Lower leg skin (tissue), 4 donors: ENCODE measurements around the gene SOD2. TPM values are rescaled to one million over a fixed set of nuclear protein-coding genes. Genes with fewer than 3 reads are reported as not detected.
"Not testable (repeated sequence)": the region's sequence is repeated elsewhere in the genome, so short reads cannot be mapped to it uniquely, and the experiment has no call there.

Experiments used
- DNase-seq, 2 donors: peaks; one replicate each; pipeline ENCODE4 v3.0.0-alpha.2; 2019; ENCODE audit warnings: low spot score in 2 of 2
- H3K4me3 ChIP-seq: fragments of 200-600 bp; sonication (generic); 2 replicates; pipeline ENCODE4 v1.5.1; 2017; ENCODE audit warnings: mild to moderate bottlenecking, low read depth; ENCODE audit not compliant: poor library complexity, severe bottlenecking
- POLR2A ChIP-seq, 2 donors: fragments of 450-650 bp; IDR thresholded peaks; one replicate each; pipeline ENCODE4 v1.6.1; 2016 to 2017; ENCODE audit warnings: antibody characterized with exemption in 2 of 2, mild to moderate bottlenecking in 1 of 2, moderate library complexity in 1 of 2
- WGBS, 2 donors: methylation state at CpG; one replicate each; pipeline ENCODE4 v1.1.5; 2018; 5-methylcytosine and 5-hydroxymethylcytosine counted together
- intact Hi-C: fragments of 100-400 bp; cut with DNase I; formaldehyde crosslinking; loops from one replicate; pipeline ENCODE4 v1.15.0; 2023; ENCODE audit warnings: low total_unique reads
- total RNA-seq, 4 donors: library from RNA; depleted of rRNA; stranded (reverse); fragments of >200 nt; gene quantifications; one replicate each; pipeline ENCODE4 v1.1.0, GENCODE V29; 2016
- TF ChIP-seq, protein P1 (sequence below), 3 donors: fragments of 450-650 bp; IDR thresholded peaks; one replicate each; pipeline ENCODE4 v1.5.1; 2016; ENCODE audit warnings: antibody characterized with exemption in 3 of 3, mild to moderate bottlenecking in 3 of 3, moderate library complexity in 2 of 3

SOD2 gene
- total RNA-seq, 4 donors from 2014 or later, result 117 to 280 (median 190) TPM

DNA sequence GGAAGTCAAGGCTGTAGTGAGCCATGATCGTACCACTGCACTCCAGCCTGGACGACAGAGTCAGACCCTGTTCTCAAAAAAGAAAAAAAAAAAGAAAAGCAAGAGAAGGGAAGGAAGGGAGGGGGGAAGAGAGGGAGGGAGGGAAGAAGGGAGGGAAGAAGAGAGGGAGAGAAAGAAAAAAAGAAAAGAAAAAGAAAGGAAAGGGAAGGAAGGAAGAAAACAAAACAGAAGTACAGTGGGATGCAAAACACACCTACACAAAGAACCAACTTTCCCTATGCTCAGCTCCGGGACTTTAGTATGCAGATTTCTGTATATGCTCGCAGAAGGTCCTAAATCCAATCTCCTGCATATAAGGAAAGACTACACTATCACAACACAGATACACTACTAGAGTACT, 31.7 kb upstream of the SOD2 start:
- TF ChIP-seq, protein P1, sequence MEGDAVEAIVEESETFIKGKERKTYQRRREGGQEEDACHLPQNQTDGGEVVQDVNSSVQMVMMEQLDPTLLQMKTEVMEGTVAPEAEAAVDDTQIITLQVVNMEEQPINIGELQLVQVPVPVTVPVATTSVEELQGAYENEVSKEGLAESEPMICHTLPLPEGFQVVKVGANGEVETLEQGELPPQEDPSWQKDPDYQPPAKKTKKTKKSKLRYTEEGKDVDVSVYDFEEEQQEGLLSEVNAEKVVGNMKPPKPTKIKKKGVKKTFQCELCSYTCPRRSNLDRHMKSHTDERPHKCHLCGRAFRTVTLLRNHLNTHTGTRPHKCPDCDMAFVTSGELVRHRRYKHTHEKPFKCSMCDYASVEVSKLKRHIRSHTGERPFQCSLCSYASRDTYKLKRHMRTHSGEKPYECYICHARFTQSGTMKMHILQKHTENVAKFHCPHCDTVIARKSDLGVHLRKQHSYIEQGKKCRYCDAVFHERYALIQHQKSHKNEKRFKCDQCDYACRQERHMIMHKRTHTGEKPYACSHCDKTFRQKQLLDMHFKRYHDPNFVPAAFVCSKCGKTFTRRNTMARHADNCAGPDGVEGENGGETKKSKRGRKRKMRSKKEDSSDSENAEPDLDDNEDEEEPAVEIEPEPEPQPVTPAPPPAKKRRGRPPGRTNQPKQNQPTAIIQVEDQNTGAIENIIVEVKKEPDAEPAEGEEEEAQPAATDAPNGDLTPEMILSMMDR (IDR thresholded peaks at IDR 0.05), result no peak
- TF ChIP-seq POLR2A (IDR thresholded peaks at IDR 0.05), result no peak
- intact Hi-C loops, result no loop called here
- no peak overlapping the region for H3K4me3 ChIP-seq
- WGBS, 2 donors, result 92 to 94% methylated on average over 4 of the region's 4 CpGs
- no peak for DNase-seq

DNA sequence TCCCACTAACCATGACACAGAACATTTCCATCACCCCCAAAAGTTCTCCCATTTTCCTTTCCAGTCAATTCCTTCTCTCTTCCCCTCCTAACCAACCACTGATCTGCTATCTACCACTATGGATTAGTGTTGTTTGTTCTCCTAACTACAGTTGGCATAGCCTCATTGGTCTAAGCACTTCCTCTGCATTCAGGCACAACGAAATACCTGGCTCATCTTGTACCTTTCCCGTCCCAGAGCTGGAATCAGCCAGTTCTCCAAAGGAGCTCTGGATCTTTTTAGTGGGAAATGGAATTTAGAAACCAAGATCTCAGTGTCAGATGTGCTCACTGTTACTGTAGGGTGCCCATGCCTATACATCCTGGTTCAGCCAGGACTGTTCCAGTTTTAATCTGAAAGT, 30.2 kb upstream of the SOD2 start:
- intact Hi-C loops, result no loop called here
- DNase-seq, result no peak
- WGBS, 2 donors, result 70 to 89% methylated on average over 2 of the region's 2 CpGs
- TF ChIP-seq, protein P1 (IDR thresholded peaks at IDR 0.05), result no peak
- TF ChIP-seq POLR2A (IDR thresholded peaks at IDR 0.05), result no peak
- no peak overlapping the region for H3K4me3 ChIP-seq

DNA sequence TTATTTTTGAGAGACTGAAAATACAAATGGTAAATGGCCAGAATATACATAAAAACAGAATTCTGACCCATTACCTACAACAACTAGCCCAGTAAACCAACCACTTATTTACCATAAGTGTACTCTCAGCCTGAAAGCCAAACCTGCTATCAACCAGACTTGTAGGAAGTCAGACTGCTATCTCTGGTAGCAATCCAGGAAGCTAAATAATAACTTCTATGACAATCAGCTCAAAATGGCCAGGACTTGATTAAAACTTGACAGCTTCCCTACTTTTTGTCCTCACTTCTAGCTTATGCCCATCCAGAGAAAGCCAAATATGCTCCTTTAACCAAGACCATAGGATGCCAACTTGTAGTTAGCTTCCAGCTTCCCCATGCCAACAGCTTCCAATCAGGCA, 29.6 kb upstream of the SOD2 start:
- intact Hi-C loops, result no loop called here
- no peak for DNase-seq
- no peak overlapping the region for H3K4me3 ChIP-seq
- TF ChIP-seq POLR2A (IDR thresholded peaks at IDR 0.05), result no peak
- TF ChIP-seq, protein P1 (IDR thresholded peaks at IDR 0.05), result no peak

DNA sequence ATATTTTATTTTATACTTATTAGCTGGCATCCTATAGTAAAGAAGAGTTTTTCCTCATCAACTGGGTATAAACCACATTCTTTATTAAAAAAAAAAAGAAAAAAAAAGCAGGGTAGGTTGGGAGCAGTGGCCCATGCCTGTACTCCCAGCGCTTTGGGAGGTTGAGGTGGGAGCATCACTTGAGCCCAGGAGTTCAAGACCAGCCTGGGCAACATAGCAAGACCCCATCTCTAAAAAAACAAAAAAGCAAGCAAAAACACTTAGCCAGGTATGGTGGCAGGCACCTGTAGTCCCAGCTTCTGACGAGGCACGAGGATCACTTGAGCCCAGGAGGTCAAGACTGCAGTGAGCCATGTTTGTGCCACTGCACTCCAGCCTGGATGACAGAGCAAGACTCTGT, 28.9 kb upstream of the SOD2 start:
- H3K4me3 ChIP-seq, intact Hi-C loops, DNase-seq: not testable (repeated sequence)
- WGBS, 2 donors, result 98 to 100% methylated on average over 3 of the region's 3 CpGs

DNA sequence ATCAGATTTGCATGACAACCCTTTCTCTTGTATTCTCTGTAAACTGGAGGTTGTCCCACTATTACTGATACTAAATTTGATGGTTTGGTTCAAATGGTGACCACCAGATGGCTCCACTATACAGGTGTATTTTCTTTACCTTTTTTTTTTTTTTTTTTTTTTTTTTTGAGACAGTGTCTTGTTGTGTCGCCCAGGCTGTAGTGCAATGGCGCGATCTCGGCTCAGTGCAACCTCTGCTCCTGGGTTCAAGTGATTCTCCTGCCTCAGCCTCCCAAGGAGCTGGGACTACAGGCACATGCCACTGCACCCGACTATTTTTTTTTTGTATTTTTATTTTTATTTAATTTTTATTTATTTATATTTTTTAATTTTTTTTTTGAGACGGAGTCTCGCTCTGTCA, 27.7 kb upstream of the SOD2 start:
- WGBS, 2 donors, result 58 to 65% methylated on average over 7 of the region's 7 CpGs
- no peak overlapping the region for H3K4me3 ChIP-seq
- DNase-seq, result no peak
- intact Hi-C loops, result no loop called here
- TF ChIP-seq, protein P1 (IDR thresholded peaks at IDR 0.05), result no peak
- no peak for TF ChIP-seq POLR2A (IDR thresholded peaks at IDR 0.05)

DNA sequence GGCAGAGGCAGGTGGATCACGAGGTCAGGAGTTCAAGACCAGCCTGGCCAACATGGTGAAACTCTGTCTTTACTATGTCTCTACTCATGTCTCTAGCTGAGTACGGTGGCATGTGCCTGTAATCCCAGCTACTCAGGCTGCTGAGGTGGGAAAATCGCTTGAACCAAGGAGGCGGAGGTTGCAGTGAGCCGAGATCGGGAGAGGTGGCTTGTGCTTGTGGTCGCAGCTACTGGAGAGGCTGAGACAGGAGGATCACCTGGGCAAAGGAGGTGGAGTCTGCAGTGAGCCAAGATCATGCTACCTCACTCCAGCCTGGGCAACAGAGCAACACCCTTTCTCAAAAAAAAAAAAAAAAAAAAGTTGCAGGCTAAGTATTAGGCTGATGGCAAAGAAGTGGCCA, 26.2 kb upstream of the SOD2 start:
- no peak overlapping the region for H3K4me3 ChIP-seq
- intact Hi-C loops, result no loop called here
- 96 to 100% methylated on average over 7 of the region's 7 CpGs for WGBS, 2 donors
- no peak for TF ChIP-seq POLR2A (IDR thresholded peaks at IDR 0.05)
- TF ChIP-seq, protein P1 (IDR thresholded peaks at IDR 0.05), result no peak
- DNase-seq, result no peak
